HepG2 (cell line): ENCODE measurements around the gene DPP6. TPM values are rescaled to one million over a fixed set of nuclear protein-coding genes. Genes with fewer than 3 reads are reported as not detected.

Source experiments
- ATAC-seq: fragments of 200-7000 bp; cut with Tn5 transposase; 3 replicates; pipeline ENCODE4 v1.9.1; 2020; ENCODE audit warnings: mild to moderate bottlenecking, moderate library complexity
- BruUV-seq: library from RNA; stranded (reverse); fragments of 400-500 nt; replicated peaks from 2 replicates; lab custom pipeline; 2021; lab: Mats Ljungman, UMichigan
- CTCF ChIA-PET: fragments of 300-600 bp; formaldehyde crosslinking; extraction: SDS; loops from one replicate; lab custom pipeline; 2021; ENCODE audit warnings: low total read pairs, inconsistent platforms, low intra/inter-chr PET ratio; lab: Yijun Ruan, JAX
- POLR2A ChIA-PET: fragments of 350-600 bp; sonication (Branson Sonifier 250); formaldehyde crosslinking; loops from one replicate; lab custom pipeline; 2020; ENCODE audit warnings: antibody characterized with exemption, inconsistent platforms; lab: Yijun Ruan, JAX
- DNase-seq: peaks from one replicate; pipeline ENCODE4 v3.0.0-alpha.2; 2015; ENCODE audit warnings: low spot score
- FAIRE-seq: peaks from 3 replicates; lab custom pipeline; 2011; peaks lifted over from hg19 to GRCh38; lab: Jason Lieb, UNC
- H2AFZ ChIP-seq: one replicate; pipeline ENCODE4 v1.6.1; 2011; ENCODE audit warnings: low read length, inconsistent platforms
- H3K27ac ChIP-seq: fragments of 300-600 bp; 3 replicates; pipeline ENCODE4 v1.8.0; 2011; ENCODE audit warnings: mixed run types, mild to moderate bottlenecking, mixed read lengths, low read length, inconsistent platforms; ENCODE audit not compliant: insufficient read depth; ENCODE audit errors: extremely low read length
- H3K27me3 ChIP-seq, 2 experiments: fragments of 200-600 bp in 1 of 2; 2 replicates in 1 of 2; 3 replicates in 1 of 2; pipeline versions ENCODE4 v1.6.0 to v1.8.0; 2011; ENCODE audit warnings: low read length in 2 of 2, mild to moderate bottlenecking in 2 of 2, moderate library complexity in 2 of 2, inconsistent platforms in 1 of 2; ENCODE audit not compliant: insufficient read depth in 2 of 2, control insufficient read depth in 1 of 2
- H3K36me3 ChIP-seq, 2 experiments: fragments of 200-600 bp in 1 of 2; replicated peaks in 1 of 2; 2 replicates in 1 of 2; 3 replicates in 1 of 2; pipeline versions ENCODE4 v1.5.1 to v1.8.0; 2011; ENCODE audit warnings: low read length in 2 of 2, inconsistent platforms in 1 of 2; ENCODE audit not compliant: insufficient read depth in 2 of 2, control insufficient read depth in 1 of 2
- H3K4me1 ChIP-seq: 2 replicates; pipeline ENCODE4 v1.5.1; 2012; ENCODE audit warnings: low read length, inconsistent platforms; ENCODE audit not compliant: insufficient read depth
- H3K4me2 ChIP-seq: 2 replicates; pipeline ENCODE4 v1.6.0; 2011; ENCODE audit warnings: low read depth, low read length, inconsistent platforms
- H3K4me3 ChIP-seq, 3 experiments: fragments of 200-600 bp in 1 of 3; sonication (generic), shearing (Covaris generic) in 1 of 3; replicated peaks in 1 of 3; 2 replicates each; pipeline ENCODE4 v1.5.1; 2011 to 2016; ENCODE audit warnings: low read length in 3 of 3, inconsistent platforms in 2 of 3, low read depth in 2 of 3, mild to moderate bottlenecking in 2 of 3, control low read depth in 1 of 3, mixed read lengths in 1 of 3; ENCODE audit not compliant: insufficient read depth in 1 of 3
- H3K79me2 ChIP-seq: one replicate; pipeline ENCODE4 v1.6.1; 2011; ENCODE audit warnings: low read length, inconsistent platforms; ENCODE audit not compliant: insufficient read depth
- H3K9ac ChIP-seq: 2 replicates; pipeline ENCODE4 v1.6.0; 2011; ENCODE audit warnings: mild to moderate bottlenecking, low read depth, low read length, inconsistent platforms; ENCODE audit not compliant: insufficient read depth
- H3K9me3 ChIP-seq: 2 replicates; pipeline ENCODE4 v1.5.1; 2012; ENCODE audit warnings: mild to moderate bottlenecking, low read length
- H4K20me1 ChIP-seq: 2 replicates; pipeline ENCODE4 v1.6.0; 2011; ENCODE audit warnings: inconsistent platforms, mild to moderate bottlenecking, low read length, moderate library complexity; ENCODE audit not compliant: insufficient read depth
- GMEB1 ChIP-seq: sonication (generic); formaldehyde crosslinking; IDR thresholded peaks from 2 replicates; pipeline ENCODE4 v1.5.1; 2020; ENCODE audit warnings: missing genetic modification reagents, mild to moderate bottlenecking, borderline replicate concordance
- HNRNPUL1 ChIP-seq: fragments of 200-400 bp; formaldehyde crosslinking; IDR thresholded peaks from 2 replicates; pipeline ENCODE4 v1.6.1; 2017; ENCODE audit warnings: low read depth, mild to moderate bottlenecking, low read length, moderate library complexity
- KMT2A ChIP-seq: sonication (generic); formaldehyde crosslinking; IDR thresholded peaks from 2 replicates; pipeline ENCODE4 v1.4.0; 2020; ENCODE audit warnings: missing genetic modification reagents
- PAWR ChIP-seq: sonication (generic); formaldehyde crosslinking; IDR thresholded peaks from 2 replicates; pipeline ENCODE4 v1.4.0; 2020; ENCODE audit warnings: missing genetic modification reagents, mild to moderate bottlenecking, borderline replicate concordance
- PTBP1 ChIP-seq: fragments of 200-400 bp; formaldehyde crosslinking; IDR thresholded peaks from 2 replicates; pipeline ENCODE4 v1.6.1; 2018; ENCODE audit warnings: low read length, low read depth; ENCODE audit not compliant: poor library complexity, severe bottlenecking
- SNAPC2 ChIP-seq: sonication (generic); formaldehyde crosslinking; IDR thresholded peaks from 2 replicates; pipeline ENCODE4 v1.8.1; 2022; ENCODE audit warnings: mild to moderate bottlenecking, missing genetic modification reagents
- SRSF4 ChIP-seq: fragments of 200-400 bp; formaldehyde crosslinking; IDR thresholded peaks from one replicate; pipeline ENCODE4 v1.6.1; 2018; ENCODE audit warnings: mild to moderate bottlenecking, low read depth, low read length, moderate library complexity; ENCODE audit not compliant: poor library complexity, severe bottlenecking
- ZBTB44 ChIP-seq: sonication (generic); formaldehyde crosslinking; IDR thresholded peaks from 2 replicates; pipeline ENCODE4 v1.4.0; 2020; ENCODE audit warnings: missing genetic modification reagents
- ZFP82 ChIP-seq: sonication (generic); formaldehyde crosslinking; IDR thresholded peaks from 2 replicates; pipeline ENCODE4 v1.5.1; 2020; ENCODE audit warnings: mild to moderate bottlenecking, missing genetic modification reagents, borderline replicate concordance
- ZNF292 ChIP-seq: sonication (generic); formaldehyde crosslinking; IDR thresholded peaks from 2 replicates; pipeline ENCODE4 v1.8.1; 2022; ENCODE audit warnings: mild to moderate bottlenecking, low read depth, missing genetic modification reagents, borderline replicate concordance
- ZNF343 ChIP-seq: sonication (generic); formaldehyde crosslinking; IDR thresholded peaks from 2 replicates; pipeline ENCODE4 v1.4.0; 2020; ENCODE audit warnings: mild to moderate bottlenecking, missing genetic modification reagents
- ZNF556 ChIP-seq: sonication (generic); formaldehyde crosslinking; IDR thresholded peaks from 2 replicates; pipeline ENCODE4 v1.4.0; 2020; ENCODE audit warnings: mild to moderate bottlenecking, missing genetic modification reagents, borderline replicate concordance
- ZNF616 ChIP-seq: sonication (generic); formaldehyde crosslinking; IDR thresholded peaks from 2 replicates; pipeline ENCODE4 v1.5.0; 2020; ENCODE audit warnings: low read depth, mild to moderate bottlenecking, missing genetic modification reagents
- ZNF660 ChIP-seq: sonication (generic); formaldehyde crosslinking; IDR thresholded peaks from 2 replicates; pipeline ENCODE4 v1.5.1; 2020; ENCODE audit warnings: mild to moderate bottlenecking, low read depth, missing genetic modification reagents, borderline replicate concordance
- ZNF781 ChIP-seq: sonication (generic); formaldehyde crosslinking; IDR thresholded peaks from 2 replicates; pipeline ENCODE4 v1.5.1; 2020; ENCODE audit warnings: borderline replicate concordance, mild to moderate bottlenecking, missing genetic modification reagents; ENCODE audit errors: not compliant biosample characterization
- ZUFSP ChIP-seq: sonication (generic); formaldehyde crosslinking; IDR thresholded peaks from 2 replicates; pipeline ENCODE4 v1.9.0; 2021; ENCODE audit warnings: missing genetic modification reagents, mild to moderate bottlenecking, borderline replicate concordance
- WGBS: methylation state at CpG from one replicate; pipeline ENCODE4 v1.1.6; 2017; ENCODE audit warnings: low lambda C conversion rate; 5-methylcytosine and 5-hydroxymethylcytosine counted together
- in situ Hi-C: cut with HindIII; loops from 2 replicates; pipeline ENCODE4 v1.10.0; 2017; ENCODE audit warnings: low pct_unique_long_range_greater_than_20kb; ENCODE audit not compliant: extremely low pct_ligation_motif_present
- intact Hi-C: fragments of 100-400 bp; cut with micrococcal nuclease; formaldehyde crosslinking; loops from one replicate; pipeline ENCODE4 v1.10.0; 2022; ENCODE audit not compliant: unreplicated experiment
- polyA plus RNA-seq, 8 experiments: library from polyadenylated mRNA; depleted of rRNA in 3 of 8; stranded (reverse) in 7 of 8; unstranded in 1 of 8; fragments of >200 nt; fragmentation: Illumina TruSeq in 4 of 8; extraction: Trizol in 4 of 8; gene quantifications; 2 replicates each; pipeline versions ENCODE4 v1.2.1 to v1.2.3, GENCODE V29; 2011 to 2016; ENCODE audit warnings: low read depth in 4 of 8, missing spikeins in 1 of 8, mixed read lengths in 1 of 8; ENCODE audit not compliant: insufficient read depth in 1 of 8
- total RNA-seq, 5 experiments: library from RNA; depleted of rRNA; stranded (reverse); fragments of >200 nt; fragmentation: Illumina TruSeq; extraction: Trizol; gene quantifications; 2 replicates each; pipeline ENCODE4 v1.2.3, GENCODE V29; 2016; ENCODE audit warnings: low read depth in 1 of 5

Gene DPP6
- total and polyA plus RNA-seq, 2 of the 13 experiments (the other 11 are each of a cell fraction or from before 2014, with no cell fraction given) = not detected

GRCh38 chr7:154598396-154598795 is 546.2 kb downstream of the DPP6 start:
- Histone ChIP-seq H3K36me3 (no peaks in the 10 kb centered on the region), H3K9me3 (no peaks in the 10 kb centered on the region), H3K79me2 (no peaks in the 10 kb centered on the region), H3K27ac (no peak overlapping the region), H3K4me1 (no peaks in the 10 kb centered on the region), H3K4me2 (no peak overlapping the region), H3K4me3 (no peak overlapping the region), H3K9ac (no peak overlapping the region), H4K20me1 (no peaks in the 10 kb centered on the region), H2AFZ (no peak overlapping the region), H3K27me3 (peaks cover 0 to 14% of the 10 kb centered on the region in 2 experiments; a peak in 3 of 5 replicates)
- WGBS = 0% methylated on average over 4 of the region's 4 CpGs
- ChIA-PET CTCF (no interaction called here), POLR2A (no interaction called here)
- DNase-seq = no peak
- no peak for ATAC-seq
- FAIRE-seq = no peak
- TF ChIP-seq PAWR (CRISPR knock-in tag) = no peak
- TF ChIP-seq ZUFSP (CRISPR knock-in tag) = no peak
- no peak for TF ChIP-seq ZFP82 (CRISPR knock-in tag)
- no peak for TF ChIP-seq GMEB1
- no peak for TF ChIP-seq ZNF556 (CRISPR knock-in tag)
- TF ChIP-seq ZNF781 = no peak
- no peak for TF ChIP-seq ZNF616 (CRISPR knock-in tag)
- TF ChIP-seq ZNF660 (CRISPR knock-in tag) = no peak
- no peak for TF ChIP-seq KMT2A
- no peak for TF ChIP-seq ZNF343 (CRISPR knock-in tag)
- no peak for TF ChIP-seq ZNF292 (CRISPR knock-in tag)
- no peak for TF ChIP-seq SRSF4
- no peak for TF ChIP-seq PTBP1
- no peak for TF ChIP-seq HNRNPUL1
- TF ChIP-seq SNAPC2 (CRISPR knock-in tag) = no peak
- no peak for TF ChIP-seq ZBTB44 (CRISPR knock-in tag)
- in situ Hi-C loops = no loop called here
- intact Hi-C loops = no loop called here
- BruUV-seq = no TSS peak
